Stimulated activated CD8-positive, alpha-beta memory T cell treated with anti-CD3 and anti-CD28 coated beads, Interleukin-7, amount 100 ng/mL, for 4 hours (primary cell): Measurements from ENCODE around the gene GRM7.

Experiments used
- DNase-seq, 2 donors: peaks; one replicate each; pipeline ENCODE4 v3.0.0-alpha.2; 2020; ENCODE audit warnings: low read depth in 2 of 2

GRM7 gene

DNA sequence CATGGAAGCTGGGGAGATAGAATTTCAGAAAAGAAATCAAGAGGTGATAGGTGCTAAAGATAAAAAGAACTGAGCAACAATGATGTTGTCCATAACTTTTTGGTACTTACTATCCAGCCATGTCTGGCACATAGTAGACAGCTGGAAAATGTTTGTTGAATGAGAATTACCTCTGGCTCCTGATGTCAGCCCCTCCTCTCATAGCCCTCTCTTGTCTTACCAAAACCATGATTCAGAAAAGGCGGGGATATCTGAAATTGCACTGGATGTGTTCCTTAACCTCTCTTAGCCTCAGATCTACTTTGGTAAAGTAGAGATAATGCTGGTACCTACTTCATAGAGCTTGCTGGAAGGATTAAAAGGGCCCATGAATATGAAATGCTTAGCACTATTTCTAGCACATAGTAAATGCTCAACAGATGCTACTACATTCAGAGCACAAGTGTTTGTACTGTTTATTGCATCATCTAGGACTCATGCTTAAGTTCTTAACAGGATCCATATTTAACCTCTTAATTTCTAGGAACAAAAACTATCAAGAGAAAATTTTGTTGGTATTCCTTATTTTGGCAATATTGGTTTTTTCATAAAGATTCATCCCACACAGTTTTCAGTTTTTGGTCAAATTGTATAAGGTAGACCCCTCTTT, 859.9 kb downstream of the GRM7 start:
- DNase-seq: no peak

DNA sequence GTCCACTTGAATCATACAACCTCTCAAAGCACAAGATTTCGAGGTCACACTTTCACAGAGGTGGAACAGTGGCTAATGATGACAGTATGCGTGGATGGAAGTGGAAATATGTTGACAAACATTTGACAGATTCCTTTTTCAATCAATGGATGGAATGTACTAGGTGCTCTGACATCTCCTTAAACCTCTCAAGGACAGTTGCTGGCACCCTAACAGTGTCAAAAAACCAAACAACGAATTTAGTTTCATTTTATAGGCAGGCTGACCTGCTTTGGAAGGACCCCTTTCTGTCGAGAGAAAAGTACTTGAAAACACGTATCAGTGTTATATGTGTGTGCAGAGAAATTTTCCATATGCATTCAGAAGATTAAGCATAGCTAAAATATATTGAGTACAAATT, 861.0 kb downstream of the GRM7 start:
- no peak for DNase-seq

DNA sequence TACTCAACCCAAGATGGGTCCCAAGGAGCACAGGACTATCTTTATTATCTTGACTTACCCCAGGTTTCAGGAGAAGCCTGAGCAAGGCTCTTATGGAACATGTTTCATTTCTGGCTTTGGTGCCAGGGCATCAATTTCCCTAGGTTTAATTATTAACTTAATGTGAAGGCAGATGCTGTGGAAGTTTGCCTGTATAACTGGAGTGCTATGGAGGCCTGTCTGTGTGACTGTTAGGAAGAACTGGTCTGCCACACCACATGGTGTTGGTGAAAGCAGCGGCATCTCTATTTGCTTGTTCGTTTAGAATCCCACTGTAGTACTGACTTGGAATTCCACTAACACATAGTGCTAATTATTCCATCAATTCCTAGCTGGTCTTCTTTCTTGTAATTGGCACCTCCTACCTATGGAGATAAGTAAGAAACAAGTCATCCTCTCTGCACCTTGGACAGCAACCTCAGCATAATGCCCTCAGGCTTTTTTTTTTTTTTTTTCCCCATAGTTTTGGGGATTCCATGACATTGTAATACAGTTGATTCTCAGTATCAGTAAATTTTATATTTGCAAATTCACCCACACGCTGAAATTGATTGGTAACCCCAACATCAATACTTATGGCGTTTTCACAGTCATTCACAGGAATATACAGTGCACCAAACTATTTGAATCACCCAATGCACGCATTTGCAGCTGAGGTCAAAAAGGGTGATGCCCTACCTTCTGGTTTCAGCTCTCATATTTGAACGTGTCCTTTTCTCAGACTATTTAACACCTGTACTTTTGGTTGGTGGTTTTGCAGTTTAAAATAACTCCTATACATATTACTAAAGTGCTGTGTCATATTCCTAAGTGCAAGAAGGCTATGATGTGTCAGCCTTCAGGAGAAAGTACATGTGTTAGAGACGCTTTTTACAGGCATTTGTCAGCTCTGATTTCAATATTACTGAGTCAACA, 867.9 kb downstream of the GRM7 start:
- no peak for DNase-seq

DNA sequence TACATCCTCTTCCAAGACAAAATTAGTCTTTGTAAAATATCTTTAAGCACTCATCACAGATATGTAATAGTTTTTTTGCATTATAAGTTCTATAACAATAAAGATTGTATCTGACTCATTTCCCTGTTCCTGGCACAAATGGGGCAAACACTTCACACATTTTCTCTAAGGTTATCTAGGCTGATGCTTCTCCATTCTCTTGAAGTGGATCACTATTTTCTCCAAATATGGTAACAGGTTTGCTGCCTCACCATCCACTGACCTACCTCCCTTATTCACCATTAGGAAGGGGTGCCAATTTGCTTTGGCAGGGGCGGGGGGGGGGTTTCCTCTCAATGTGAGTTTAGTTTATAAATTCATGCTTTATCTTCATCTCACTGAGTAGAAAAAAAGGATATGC, 873.0 kb downstream of the GRM7 start:
- no peak for DNase-seq

DNA sequence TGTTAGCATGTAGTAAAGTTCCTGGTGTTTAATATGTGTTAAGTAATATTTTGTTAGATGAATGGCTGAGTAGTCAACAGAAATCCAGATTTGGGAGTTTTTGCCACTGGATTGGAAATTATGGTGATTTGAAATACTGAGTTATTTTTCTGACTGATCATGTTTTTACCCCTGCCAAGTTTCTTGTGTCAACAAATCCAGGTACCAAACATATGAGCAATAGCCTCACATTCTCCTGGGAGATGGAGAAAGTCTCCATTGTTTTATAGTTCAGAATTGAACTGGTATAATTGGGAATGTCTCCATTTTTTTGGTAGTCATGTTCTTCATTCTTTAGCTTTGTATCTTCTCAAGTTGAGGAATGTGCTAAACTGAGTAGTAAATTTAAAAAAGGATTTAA, 873.5 kb downstream of the GRM7 start:
- DNase-seq: no peak

DNA sequence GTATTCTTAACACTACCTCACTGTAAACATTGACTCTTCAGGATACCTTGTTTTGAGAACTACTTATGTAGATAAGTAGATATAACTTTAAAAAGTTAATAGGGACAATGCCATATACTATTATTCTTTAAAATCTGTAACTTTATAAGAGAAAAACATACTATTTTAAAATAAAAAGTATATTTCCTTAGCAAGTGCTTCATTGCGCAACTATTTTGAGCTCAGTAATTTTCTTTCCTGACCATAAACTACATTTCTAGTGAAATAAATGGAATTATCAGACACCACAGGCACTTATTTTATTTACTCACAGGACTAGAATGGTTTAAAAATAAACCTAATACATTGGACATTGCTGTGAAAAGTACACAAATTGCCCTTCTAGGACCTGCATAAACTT, 876.3 kb downstream of the GRM7 start:
- no peak for DNase-seq

DNA sequence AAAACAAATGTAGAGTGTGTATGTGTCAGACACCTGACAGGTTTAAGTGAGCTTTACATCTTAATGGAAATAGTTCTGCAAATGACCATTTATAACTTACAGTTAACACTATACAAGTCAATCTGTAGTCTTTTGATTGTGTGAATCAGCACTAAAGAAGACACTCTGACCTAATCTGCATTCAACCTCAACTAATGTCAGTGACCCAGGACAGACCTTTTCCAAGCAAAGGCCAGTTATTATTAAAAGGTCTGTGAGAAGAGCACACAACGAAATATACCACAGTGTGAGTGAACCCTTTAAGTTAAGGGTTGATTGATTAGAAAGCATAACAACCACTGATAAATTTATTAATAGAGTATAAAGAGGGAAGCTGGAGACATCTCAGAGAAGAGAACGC, 878.8 kb downstream of the GRM7 start:
- DNase-seq: no peak

DNA sequence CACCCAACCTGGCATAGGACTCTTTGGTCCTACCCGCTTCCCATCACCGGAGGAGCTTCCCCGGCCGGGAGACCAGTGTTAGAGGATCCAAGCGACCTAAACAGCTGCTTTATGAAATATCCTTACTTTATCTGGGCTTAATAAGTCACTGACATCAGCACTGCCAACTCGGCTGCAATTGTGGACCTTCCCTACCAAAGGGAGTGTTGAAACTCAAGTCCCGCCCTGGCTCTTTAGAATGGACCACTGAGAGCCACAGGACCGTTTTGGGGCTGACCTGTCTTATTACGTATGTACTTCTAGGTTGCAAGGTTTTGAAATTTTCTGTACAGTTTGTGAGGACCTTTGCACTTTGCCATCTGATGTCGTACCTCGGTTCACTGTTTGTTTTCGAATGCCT, 879.5 kb downstream of the GRM7 start:
- no peak for DNase-seq

DNA sequence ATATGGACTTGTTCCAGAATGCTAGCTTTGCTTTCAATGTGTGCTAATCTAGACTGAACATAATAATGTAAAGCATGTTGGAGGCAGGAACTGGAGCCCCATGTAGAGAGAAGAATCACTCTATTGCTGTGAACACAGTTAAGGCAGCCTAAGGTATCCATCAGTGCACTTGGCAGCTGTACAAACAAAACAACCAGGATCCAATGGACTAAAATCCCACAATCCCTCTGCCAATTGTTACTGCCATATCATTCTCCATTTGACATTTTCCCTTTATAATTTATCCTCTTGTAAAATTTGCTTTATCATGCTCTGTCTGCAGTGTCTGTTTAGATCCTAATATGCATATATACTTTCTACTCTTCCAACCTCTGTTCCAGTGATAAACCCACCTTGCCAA, 883.9 kb downstream of the GRM7 start:
- DNase-seq: no peak

DNA sequence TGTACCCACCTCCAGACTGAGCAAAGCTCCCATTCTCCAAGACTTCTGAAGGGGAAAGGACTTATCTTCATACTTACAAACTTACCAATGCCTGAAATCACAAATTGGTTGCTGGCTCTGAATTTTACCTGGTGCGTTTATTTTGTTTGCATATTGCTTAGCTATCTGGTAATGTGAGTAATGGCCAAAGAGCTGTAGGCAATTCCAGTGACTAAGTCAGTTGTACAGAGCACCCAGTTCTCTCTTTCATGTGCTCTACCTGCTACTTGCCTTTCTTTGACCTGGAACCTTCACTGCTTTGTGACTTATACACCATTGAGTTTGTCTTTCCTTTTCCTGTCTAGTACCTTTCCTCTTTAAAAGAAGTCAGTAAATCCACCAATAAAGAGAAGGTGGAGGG, 884.8 kb downstream of the GRM7 start:
- no peak for DNase-seq

DNA sequence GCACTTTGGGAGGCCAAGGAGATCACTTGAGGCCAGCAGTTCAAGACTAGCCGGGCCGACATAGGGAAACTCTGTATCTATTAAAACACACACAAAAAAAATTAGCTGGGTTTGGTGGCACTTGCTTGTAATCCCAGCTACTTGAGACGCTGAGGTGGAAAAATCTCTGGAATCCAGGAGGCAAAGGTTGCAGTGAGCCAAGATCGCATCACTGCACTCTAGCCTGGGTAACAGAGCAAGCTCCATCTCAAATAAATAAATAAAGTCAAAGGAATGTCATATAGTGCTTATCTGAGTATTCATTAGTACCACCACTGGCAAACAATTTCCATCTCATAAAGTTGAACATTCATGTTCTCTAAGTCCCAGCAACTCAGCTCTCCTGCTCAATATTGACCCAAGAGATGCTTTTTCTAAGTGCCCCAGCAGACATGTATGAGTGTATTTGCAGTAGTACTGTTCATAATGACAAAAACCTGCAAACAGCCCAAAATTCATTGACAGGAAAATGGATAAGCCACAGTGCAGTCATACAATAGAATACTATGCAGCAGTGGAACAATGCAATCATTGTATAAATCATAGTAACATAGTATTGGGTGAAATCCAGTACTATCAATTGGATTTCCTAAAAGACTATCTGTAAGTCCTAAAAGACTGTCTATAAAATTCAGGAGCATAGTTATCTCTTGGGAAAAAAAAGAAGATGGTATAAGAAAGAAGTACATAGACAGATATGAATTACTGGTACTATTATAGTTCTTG, 889.2 kb downstream of the GRM7 start:
- no peak for DNase-seq

DNA sequence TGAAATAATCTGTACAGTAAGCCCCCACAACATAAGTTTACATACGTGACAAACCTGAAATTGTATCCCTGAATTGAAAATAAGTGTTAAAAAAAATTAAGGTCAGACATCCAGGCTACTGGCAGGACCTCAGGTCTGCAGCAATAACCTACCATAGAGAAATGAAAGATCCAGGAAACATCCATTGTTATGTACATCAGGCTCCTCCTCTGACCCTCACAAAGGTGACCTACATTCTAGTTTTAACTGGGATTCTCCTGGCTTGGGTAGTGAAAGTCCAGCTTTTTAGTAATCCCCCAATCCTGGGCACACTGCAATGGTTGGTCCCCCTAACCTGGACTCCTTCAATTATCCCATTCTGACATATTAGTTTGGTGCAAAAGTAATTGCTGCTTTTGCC, 891.1 kb downstream of the GRM7 start:
- no peak for DNase-seq

DNA sequence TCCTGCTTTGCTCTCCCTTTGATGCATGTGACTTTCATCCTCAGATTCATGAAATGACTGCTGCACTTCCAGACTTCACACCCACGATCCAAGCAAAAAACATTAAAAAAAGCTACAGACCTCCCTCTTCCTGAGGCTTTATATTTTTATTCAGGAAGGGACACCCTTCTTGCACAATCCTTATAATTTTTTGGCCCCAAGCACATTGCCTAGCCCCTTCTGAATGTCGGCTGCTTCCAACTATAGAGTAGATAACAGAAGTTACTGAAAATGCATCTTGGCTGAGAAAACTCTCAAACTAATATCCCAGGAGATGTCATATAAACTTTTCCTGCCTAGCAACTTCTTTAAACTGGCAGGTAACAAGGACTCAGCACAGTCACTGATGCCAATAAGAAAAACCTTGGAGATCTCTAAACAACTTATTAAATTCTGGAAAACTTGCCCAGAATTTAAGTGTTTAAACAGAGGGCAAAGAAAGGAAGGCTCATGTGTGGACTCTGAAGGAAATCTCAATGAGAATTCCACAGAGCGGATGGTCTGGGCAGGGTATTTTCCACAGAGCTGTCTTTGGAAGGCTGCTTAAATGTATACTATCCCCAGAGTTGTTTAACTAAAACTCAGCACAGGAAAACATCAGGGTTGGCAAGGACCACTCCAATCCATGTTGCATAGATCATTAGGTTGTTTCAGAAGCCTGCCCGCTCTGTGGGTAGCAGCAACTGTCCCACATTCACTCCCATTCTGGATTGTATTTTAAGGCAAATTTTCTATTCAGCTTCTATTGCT, 893.9 kb downstream of the GRM7 start:
- no peak for DNase-seq

DNA sequence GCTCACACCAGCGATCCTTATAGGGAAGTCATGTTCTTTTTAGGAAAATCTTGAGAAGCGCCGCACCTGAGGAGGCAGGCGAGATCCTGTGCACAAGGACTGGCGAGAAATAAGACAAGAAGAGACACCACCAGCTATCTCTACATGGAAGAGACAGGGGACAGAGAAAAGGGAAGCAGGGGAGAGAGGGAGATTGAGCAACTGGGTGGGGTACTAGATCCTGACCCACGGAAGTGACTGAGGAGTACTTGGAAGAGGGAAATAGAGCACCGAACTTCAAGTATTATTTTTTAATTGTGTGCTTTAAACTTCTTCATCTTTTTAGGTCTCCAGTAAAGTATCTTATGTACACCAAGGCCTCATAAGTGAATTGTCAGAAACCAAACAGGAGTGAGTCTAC, 898.7 kb downstream of the GRM7 start:
- no peak for DNase-seq

DNA sequence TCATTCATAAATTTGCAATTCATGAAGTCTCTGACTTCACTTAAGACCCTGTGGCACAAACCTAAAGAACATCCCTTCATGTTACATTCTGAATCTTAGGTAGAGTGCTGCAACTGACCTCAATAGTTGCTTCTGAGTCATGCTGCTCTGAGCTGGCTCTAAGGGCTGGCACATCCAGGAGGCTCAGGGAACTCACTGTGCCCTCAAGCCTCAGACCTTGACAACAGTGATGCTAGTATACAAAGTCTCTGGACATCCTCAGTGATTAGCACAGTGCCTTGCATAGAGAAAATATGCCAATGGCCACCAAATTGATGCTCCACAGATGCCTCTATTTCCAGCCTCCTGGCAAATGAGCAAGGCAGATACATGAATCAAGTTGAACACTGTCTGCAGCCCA, 899.8 kb downstream of the GRM7 start:
- DNase-seq: no peak

DNA sequence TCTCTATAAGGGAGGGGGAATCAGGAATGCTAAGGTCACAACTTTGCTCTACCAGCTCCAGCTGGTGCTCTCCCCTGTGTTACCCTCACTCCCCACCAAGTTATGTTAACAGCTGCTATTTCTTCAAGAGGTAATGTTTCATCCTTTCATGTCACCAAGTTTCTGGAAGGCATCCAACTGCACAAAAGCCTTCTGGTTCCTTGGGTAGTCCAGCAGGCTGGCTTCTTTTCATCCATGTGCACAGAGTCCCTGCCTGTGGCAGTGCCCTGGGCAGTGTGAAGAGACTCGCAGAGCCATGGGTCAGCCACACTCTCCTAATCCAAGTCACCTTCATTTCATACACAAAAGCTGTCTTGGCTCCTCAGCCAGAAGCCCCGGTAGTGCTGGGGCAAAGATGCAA, 903.2 kb downstream of the GRM7 start:
- no peak for DNase-seq

DNA sequence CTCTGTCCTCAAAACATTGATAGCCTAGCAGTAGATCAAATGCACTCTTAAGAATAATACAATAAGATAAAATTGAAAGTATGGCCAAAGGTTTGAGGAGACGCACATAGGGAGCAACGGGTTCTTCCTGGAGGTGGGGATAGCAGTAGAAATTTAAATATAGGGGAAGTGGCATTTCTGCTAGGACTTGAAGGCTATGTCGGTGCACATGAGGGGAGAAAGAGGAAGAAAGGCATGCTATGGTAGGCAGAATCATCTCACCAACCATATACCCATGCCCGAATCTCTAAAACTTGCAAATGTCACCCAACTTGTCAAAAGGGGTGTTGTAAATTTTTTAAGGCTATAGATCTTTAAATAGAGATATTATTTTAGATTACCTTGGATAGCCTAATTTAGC, 905.6 kb downstream of the GRM7 start:
- no peak for DNase-seq

DNA sequence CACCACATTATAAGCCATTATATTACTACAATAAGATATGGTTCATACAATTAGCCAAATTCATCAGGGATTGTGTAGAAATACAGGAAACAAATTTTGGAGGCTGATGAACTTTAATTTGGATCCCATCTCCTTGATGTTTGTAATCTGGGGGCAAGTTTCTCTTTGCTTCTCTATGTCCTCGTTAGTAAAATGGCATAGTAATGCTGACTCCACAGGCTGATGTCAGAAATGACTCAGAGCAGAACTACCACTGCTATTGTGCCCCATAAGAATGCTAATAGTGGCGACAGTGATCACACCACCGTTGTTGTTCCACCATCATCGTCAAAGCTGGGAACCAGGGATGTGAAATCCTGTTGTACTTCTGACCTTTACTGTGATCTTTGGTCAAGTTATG, 918.4 kb downstream of the GRM7 start:
- no peak for DNase-seq

DNA sequence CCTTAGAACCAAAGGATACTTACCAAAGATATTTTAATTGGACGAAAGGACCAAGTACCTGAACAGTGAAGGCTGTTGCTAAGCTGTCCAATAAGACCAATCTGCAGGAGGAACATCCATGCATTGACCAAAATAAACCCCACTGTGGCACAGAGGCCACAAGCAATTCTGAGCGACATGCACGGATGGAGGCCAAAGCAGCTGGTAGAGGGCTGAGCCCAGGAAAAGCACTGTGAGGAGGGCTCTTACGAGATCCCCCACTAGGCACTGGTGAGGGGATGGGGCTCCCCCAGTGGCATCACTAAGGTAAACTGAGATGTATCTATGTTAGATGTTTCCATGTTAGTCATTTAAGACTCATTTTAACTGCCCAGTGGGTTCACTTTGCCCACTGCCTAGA, 920.5 kb downstream of the GRM7 start:
- no peak for DNase-seq

DNA sequence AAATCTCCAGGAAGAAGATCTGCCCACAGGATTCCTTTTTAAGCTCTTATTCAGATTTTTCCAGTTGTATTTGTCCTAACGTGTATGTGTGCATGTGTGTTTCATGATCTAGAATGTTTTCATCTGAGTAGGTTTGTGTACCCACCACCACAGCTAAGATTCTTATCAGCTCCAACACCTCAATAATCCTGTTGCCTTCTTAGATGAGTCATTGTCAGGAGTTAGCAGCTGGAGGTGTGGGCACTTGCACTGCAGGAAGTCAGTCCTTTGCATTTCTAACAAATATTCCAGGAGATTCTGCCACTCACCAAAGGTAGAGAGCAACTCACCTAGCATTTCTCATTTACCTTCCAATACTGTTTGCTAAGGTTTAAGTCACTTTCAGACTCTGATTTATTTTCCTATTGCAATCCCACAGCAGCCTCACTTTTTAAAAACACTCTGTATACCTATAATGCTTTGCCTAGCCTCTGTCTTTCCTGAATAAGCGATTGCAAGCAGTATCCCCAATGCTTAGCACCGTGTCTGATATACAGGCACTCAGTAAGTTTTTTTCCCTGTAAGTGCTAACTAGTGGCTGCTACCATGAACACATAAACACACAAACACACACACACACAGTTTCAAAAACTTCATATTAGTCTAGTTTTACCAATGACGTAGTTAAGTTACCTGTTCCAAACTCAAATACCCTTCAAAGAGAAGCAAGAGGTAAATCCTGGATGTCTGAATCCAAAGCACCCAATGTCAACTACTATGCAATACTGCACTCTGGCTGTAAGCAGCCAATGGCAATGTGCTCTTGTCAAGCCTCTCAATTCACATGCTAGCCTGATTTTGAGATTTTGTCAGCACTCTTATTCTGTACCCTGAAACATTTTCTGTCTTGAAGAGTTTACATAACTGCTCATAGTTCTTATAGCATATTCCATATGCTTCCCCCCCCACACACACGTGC, 927.2 kb downstream of the GRM7 start:
- no peak for DNase-seq

DNA sequence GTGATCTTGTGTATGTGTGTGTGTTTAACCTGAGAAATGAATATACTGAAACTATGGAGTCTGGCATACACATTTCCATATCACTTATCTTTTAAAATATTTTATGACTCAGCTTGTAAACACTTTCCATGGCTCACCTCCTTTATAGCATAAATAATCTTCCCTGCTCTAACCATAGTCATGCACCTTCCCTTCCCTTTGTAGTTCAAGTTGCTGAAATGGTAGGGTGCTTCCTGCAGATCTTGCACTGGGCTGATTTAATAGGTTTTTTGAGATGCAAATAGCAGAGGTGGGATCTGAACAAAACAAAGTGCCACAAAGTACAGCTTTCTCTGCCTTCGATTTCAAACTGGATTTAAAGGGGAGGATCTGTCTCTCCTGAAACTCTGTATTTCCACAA, 928.0 kb downstream of the GRM7 start:
- DNase-seq: no peak
